ENCODE measurements around the gene PRR19.
A peak's percentile ranks its signal among the peaks of the same experiment; 100 is the strongest.

PRR19 gene

GRCh38 chr19:42295342-42295741 is 6.6 kb upstream of the PRR19 start:
- H3K27me3 Mint-ChIP-seq (ENCODE audit: low read depth, poor library complexity): peaks cover 10% of the 10 kb centered on the region
- peaks cover 23% of the 10 kb centered on the region for H3K4me1 Mint-ChIP-seq
- peak overlapping the region; percentile 86 for H3K27ac Mint-ChIP-seq
- no peak for DNase-seq
- no peak for TF ChIP-seq CTCF (IDR thresholded peaks at IDR 0.05)
- H3K4me3 Mint-ChIP-seq: no peak overlapping the region
- peaks cover 28% of the 10 kb centered on the region for H3K36me3 Mint-ChIP-seq (ENCODE audit: low read depth)
- no peaks in the 10 kb centered on the region for H3K9me3 Mint-ChIP-seq

GRCh38 chr19:42295831-42296525 is 6.0 kb upstream of the PRR19 start:
- peak; percentile 93 for DNase-seq
- H3K27ac Mint-ChIP-seq: no peak overlapping the region
- peaks cover 23% of the 10 kb centered on the region for H3K4me1 Mint-ChIP-seq
- no peak overlapping the region for H3K4me3 Mint-ChIP-seq
- H3K9me3 Mint-ChIP-seq: no peaks in the 10 kb centered on the region
- TF ChIP-seq CTCF (IDR thresholded peaks at IDR 0.05): peak; percentile 93
- peaks cover 10% of the 10 kb centered on the region for H3K27me3 Mint-ChIP-seq (ENCODE audit: low read depth, poor library complexity)
- peaks cover 28% of the 10 kb centered on the region for H3K36me3 Mint-ChIP-seq (ENCODE audit: low read depth)

GRCh38 chr19:42297039-42297438 is 4.9 kb upstream of the PRR19 start:
- no peak overlapping the region for H3K4me3 Mint-ChIP-seq
- H3K36me3 Mint-ChIP-seq (ENCODE audit: low read depth): peaks cover 19% of the 10 kb centered on the region
- no peak for TF ChIP-seq CTCF (IDR thresholded peaks at IDR 0.05)
- H3K9me3 Mint-ChIP-seq: no peaks in the 10 kb centered on the region
- H3K27me3 Mint-ChIP-seq (ENCODE audit: low read depth, poor library complexity): peaks cover 6% of the 10 kb centered on the region
- peaks cover 25% of the 10 kb centered on the region for H3K4me1 Mint-ChIP-seq
- H3K27ac Mint-ChIP-seq: no peak overlapping the region
- no peak for DNase-seq

GRCh38 chr19:42303101-42303464 is 1.2 kb downstream of the PRR19 start:
- peaks cover 5% of the 10 kb centered on the region for H3K27me3 Mint-ChIP-seq (ENCODE audit: low read depth, poor library complexity)
- peak overlapping the region; percentile 93 for H3K4me3 Mint-ChIP-seq
- no peak for DNase-seq
- peak overlapping the region; percentile 74 for H3K27ac Mint-ChIP-seq
- peaks cover 8% of the 10 kb centered on the region for H3K36me3 Mint-ChIP-seq (ENCODE audit: low read depth)
- no peak for TF ChIP-seq CTCF (IDR thresholded peaks at IDR 0.05)
- peaks cover 40% of the 10 kb centered on the region for H3K4me1 Mint-ChIP-seq
- H3K9me3 Mint-ChIP-seq: peaks cover 3% of the 10 kb centered on the region

DNA sequence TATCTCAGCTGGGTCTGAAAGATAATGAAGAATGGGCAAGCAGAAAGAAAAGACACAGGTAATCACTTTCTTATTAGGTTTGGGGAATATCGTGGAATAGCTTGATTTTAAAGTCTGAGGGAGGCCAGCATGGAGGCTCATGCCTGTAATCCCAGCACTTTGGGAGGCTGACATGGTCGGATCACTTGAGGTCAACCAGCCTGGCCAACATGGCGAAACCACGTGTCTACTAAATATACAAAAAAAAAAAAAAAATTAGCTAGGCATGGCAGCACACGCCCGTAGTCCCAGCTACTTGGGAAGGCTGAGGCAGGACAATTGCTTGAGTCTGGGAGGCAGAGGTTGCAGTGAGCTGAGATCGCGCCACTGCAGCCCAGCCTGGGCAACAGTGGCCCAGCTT is 1.9 kb downstream of the PRR19 start:
- no peak for TF ChIP-seq CTCF (IDR thresholded peaks at IDR 0.05)
- Mint-ChIP-seq H3K9me3 (peaks cover 4% of the 10 kb centered on the region), H3K27me3 (ENCODE audit: low read depth, poor library complexity) (peaks cover 3% of the 10 kb centered on the region), H3K4me1 (peaks cover 40% of the 10 kb centered on the region), H3K36me3 (ENCODE audit: low read depth) (peaks cover 8% of the 10 kb centered on the region), H3K27ac (no peak overlapping the region), H3K4me3 (peak overlapping the region; percentile 93)
- no peak for DNase-seq

DNA sequence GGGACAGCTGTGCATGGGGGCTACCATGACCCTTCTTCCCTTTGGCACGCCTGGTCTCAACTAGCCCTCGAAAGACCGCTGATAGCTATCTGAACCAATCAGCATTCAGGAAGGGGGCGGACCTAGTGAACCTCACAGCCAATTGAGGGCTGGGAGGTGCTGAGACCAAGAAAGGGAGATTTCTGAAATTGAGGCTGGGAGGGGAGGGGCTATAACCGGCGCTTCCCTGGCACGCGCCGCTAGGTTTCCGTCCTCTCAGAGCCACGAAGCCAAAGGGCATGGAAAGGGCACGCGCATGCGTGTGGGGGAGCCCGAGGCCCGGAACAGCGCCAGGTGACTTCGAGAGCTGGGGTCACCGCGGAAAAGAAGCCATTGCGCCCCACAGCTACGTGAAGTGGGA is 4.7 kb downstream of the PRR19 start:
- TF ChIP-seq CTCF (IDR thresholded peaks at IDR 0.05): no peak
- Mint-ChIP-seq H3K9me3 (peaks cover 4% of the 10 kb centered on the region), H3K27me3 (ENCODE audit: low read depth, poor library complexity) (peaks cover 14% of the 10 kb centered on the region), H3K36me3 (ENCODE audit: low read depth) (no peaks in the 10 kb centered on the region), H3K4me3 (no peak overlapping the region), H3K4me1 (peaks cover 26% of the 10 kb centered on the region), H3K27ac (no peak overlapping the region)
- DNase-seq: no peak
